NOMO-1 (cell line): ENCODE data around the gene TPP2.

Experiments
- DNase-seq, 2 experiments: peaks; one replicate each; lab custom pipeline; 2025; ENCODE audit not compliant: unreplicated experiment in 2 of 2; lab: John Stamatoyannopoulos, UW

The TPP2 gene

DNA sequence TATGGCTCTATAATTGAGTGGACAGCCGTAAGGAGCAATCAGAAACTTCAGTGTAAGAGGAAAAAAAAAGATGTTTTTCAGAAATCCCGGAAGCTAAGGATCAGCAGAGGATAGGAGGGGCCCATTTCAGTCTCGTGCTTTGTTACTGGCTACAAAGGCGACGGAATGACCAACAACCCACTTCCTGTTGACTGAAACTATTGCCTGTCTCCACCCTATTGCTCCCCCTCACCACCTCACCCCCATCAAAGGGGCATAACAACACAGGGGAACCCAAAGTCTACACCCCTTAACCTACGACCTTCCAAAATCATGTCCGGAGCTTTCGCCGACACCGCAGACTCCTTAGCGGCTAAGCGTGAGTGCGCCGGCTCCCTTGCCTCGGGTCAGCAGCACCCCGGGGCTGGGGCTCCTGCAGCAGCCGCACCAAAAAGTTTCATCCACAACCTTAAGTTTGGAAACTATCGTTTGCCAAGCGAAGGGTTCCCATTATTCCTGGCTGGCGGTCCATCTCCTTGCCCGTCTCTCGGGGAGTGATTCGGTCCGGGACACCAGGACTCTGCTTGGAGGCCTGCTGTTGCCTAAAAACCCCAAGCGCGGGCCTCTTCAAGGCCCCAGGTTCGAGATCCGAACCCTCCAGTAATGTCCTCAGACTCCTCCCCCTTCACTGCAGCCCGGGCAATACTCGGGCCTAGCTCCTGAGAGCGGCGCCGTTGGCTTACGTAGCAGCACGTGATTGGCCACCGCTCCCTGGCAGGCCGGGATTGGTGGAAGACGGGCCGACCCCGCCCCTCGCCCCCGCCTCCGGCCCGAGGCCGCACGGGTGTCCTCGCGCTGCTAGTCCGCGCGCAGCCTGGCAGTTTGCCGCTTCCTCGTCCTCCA lies at the start of gene TPP2:
Gene TPP2 (plus strand): TSS at position 840 of the 882 bp plus-strand sequence. CDS start 53 bp downstream, outside the sequence.
- peak; percentile 95 for DNase-seq

DNA sequence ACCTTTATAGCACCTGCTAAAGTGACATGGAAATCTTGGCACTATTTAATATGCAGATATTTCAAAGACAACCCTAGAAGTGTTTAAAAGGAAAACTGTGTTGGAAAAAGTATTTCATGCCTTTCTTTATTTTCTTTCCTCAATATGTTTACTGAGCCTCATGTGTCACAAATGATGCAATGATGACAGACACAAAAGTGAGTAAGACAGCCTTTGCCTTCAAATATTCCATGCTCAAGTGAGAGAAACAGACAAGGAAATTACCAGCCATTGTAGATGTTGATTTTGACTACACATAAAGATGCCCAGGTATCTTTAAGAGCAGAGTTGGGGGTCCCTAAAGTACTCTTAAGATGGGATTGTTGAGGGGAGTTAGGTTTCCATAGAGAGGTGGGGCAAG lies 48.0 kb upstream of the TPP2 start:
- no peak for DNase-seq

DNA sequence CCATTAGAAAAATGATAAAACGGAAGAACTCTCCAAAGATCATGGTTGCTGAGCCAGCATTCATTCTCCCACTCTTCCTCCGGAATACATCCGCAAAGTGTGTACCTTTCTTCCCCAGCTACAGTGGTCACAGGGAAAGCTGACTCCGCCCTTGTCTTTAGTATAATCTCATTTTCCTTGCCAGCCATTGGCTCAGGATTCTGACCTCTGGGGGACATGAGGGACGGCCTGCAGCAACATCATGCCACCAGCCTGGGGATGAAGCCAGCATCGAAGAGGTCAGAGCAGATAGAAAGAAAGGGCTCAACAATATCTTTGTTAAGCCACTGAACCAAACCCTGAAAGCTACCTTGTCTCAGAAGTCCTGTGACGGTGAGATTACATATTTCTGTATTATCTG lies 46.3 kb upstream of the TPP2 start:
- DNase-seq, result no peak

DNA sequence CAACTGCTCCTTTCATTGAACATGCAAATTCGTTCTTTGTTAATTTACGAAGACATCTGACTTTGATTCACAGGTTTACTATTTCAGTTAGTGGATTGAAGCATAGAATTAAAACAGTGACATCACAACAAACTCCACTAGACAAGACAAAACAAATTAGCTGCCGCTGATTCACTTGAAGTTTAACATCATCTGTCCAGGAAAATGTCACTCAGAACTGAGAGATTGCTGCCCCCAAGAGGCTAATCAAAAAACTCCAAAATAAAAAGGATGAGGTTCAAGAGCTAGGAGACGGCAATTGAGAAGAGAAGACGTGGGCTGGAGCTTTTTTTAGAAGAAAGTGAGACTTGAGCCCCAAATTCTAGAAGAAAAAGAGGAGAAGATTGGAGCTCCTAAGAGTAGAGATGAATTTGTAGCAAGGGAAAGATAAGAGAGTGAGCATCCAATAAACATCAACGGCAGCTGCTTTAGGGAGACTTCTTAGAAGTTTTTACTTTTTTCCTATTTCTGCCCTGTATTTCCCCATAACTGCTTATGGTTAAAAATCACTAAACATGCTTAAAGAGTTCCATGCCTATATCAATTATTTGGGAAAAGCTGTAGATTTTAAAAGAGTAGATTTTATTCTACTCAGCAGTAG lies 40.8 kb upstream of the TPP2 start:
- DNase-seq, result peak; percentile 13 to 27

DNA sequence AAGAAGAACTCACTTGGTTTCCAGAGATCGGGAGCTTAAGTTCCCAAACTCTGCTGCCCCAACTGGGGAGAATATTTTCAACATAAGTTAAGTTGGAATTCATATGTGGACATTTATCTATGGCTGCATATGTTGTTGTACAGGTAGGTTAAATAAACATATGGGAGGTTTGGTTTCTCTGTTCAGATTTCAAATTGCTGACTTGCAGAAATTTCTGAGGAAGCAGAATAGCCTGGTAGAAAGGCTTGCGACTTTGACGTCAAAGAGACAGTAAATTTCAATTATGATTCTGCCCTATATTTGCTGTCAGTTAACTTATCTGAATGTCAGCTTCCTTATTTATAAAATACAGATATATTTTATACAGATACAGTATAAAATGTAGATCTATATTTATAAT lies 40.0 kb upstream of the TPP2 start:
- no peak for DNase-seq

DNA sequence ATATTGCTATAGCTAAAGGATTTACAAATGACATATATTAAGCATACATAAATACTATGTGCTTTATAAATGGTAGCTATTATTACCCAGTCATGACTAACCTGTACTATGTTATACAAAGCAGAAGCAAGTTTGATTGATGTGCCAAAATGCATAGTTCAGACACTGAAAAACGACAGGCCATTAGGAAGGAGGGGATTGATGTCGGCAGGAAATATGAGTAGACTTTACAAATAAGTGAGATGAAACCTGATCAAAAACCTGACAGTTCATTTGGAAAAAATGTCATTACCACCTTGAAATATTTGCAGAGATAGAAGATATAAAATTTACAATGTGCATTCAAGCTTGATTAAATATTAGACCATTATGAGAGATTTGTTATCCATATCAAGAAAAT lies 38.8 kb upstream of the TPP2 start:
- no peak for DNase-seq

DNA sequence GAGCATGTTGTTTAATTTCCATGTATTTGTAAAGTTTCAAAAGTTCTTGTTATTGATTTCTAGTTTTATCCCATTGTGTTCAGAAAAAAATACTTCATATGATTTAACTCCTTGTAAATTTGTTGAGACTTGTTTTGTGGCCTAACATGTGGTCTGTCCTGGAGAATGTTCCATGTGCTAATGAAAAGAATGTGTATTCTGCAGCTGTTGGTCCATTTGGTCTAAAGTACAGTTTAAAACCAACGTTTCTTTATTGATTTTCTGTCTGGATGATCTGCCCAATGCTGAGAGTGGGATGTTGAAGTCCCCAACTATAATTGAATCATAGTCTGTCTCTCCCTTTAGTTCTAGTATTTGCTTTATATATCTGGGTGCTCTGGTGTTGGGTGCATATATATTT lies 34.9 kb upstream of the TPP2 start:
- no peak for DNase-seq

DNA sequence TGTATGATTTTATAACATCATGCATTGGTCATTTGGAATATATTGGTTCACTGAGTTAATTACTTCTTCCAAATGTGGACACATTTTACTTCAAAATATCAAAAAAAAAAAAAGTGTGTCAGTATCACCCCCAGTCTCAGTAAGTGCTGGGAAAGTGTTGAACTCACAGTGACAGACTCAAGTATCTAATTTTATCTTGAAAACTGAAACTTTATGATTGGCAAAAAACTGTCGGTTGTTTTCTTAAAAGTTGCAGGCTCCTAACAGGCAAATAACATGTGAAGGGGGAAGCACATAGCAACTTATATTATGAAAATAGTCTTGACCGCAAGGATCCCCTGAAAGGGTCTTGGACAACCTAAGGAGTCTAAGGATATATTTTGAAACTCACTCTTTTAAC lies 33.5 kb upstream of the TPP2 start:
- DNase-seq, result no peak

DNA sequence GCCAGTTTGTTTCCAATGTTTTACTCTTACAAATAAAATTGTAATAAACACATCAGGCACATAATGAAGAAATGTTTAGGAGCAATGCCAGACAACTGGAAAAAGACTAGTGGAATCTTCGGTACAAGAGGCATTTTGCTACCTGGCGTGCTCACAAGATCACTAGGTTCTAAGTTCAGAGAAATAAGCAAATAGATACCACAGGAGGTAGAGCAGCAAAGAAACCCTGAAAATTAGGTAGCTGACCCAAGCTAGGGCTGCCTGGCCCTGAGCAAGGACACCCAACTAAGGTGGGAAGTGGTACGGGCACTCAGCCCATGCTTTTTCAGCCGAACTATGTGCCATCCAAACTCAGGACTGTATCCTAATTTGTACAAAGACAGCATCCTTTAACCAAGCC lies 32.2 kb upstream of the TPP2 start:
- no peak for DNase-seq

DNA sequence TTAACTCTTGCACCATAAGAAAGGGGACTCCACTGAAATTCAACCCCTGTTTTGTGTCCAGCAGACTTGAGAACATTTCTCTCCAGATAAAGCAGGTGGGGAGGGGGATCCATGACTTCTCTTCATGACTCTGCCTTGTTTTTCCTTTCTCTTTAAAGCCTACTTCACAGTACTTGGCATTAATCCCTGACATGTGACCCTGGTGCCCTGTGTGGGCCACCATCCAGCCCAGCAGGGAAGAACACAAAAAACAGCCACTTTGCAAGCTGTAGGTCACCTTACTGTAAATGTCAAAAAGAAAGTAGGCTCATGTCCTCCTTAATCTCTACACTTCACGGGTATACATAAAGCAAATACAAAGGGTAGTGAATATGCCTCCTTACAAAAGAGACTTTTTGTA lies 30.3 kb upstream of the TPP2 start:
- DNase-seq, result no peak

DNA sequence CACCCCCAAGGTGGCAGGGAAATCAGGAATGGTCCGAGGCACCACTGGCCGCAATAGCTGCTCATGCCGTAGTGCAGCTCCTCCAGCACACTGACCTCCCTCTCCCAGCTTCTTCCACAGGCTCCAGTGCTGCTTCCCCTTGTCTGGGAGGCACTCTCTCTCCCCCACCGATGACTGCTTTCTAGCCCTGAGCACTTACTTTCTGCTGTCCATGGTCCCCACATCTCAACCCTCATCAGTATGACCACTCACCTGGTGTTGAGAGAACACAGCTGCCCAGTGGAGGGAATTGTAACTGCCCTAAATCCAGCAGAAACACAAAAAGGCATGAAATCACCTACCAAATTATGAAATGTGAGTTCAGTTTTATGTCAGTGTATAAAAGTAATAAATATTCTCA lies 28.9 kb upstream of the TPP2 start:
- no peak for DNase-seq

DNA sequence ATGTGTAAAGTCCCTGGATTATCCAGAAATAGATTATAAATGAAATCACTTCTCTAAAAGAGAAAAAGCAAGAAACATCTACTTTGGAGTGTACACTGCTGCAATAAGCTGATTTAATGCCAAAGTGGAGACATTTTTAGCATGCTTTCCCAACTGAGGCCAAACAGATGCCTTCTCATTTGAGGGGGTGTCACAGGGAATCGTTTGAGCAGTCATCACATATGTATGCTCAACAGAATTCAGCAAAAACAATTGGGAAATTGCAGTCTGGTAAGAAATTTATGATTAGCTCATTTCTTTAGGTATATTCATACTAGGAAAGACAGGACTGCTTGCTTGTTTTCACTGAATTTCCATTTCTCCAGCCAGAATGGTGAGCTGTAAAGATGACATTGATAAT lies 27.3 kb upstream of the TPP2 start:
- no peak for DNase-seq

DNA sequence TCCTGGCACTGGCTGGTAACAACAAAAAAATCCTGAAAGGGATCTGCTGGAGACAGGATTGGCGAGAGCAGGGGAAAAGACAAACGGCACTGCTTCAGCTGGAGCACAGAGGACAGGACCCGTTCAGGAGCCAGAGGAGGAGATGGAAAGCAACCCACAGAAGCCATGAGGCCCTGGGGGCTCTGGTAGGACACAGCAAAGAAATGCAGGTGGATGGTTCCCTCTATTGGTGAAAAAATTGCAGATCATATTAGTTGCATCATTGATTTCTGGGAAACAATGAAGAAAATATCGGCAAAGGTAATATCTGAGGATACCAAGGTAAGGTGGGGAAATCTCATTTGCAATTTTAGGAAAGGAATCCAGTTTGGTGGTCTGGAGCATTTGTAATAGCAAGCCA lies 25.7 kb upstream of the TPP2 start:
- DNase-seq, result no peak

DNA sequence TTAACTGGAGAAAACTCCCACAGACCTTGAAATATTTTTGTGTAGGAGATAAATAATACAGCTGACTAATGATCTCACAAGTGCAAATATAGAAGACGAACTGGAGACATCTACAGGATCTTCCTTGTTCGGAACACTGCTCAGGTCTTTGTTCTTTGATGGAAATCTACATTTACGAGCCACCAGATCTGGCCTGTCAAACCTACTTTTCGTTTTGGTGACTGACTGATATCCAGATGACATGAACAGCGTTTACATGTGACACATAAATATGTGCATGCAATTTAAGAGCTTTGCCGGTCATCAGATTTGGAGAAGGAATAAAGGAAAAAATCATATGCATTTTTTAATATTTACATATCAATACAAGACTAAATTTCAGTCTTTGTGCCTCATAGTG lies 24.5 kb upstream of the TPP2 start:
- no peak for DNase-seq

DNA sequence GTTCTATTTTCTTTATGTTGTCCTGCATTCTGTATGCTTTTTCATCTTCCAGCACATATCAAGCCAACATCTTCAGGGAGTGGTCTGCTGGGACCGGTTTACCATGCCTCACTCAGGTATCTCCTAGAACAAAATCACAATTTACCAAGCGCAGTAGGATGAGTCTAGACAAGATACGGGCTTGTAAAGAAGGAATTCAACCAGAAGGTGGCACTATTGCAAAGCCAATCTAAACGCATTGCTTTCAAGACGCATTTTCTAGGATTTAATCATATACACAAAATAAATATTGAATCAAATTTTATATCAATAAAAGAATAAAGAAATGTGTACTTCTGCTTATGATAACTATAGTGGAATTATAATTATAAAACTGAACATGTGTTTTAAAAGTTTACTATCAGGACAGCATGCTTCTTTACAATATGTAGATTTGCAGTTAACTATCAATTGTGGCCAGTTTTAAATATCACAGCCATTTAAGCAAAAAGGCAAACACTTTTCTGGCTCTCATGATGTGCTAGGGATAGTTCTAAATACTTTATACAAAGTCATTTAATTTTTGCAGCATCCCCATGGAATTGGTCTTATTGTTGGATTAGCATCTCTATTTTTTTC lies 16.1 kb upstream of the TPP2 start:
- peak; percentile 34 to 57 for DNase-seq

DNA sequence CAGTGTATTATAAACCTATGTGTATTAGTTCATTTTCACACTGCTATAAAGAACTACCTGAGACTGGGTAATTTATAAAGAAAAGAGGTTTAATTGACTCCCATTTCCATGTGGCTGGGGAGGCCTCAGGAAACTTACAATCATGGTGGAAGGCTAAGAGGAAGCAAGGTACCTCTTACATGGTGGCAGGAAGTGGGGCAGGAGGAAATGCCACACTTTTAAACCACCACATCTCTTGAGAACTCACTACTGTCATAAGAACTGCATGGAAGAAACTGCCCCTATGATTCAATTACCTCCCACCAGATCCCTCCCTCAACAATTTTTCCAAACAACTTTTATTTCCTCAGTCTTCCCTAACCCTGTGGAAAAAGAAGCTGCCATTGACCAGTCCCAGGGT lies 14.5 kb upstream of the TPP2 start:
- DNase-seq, result no peak

DNA sequence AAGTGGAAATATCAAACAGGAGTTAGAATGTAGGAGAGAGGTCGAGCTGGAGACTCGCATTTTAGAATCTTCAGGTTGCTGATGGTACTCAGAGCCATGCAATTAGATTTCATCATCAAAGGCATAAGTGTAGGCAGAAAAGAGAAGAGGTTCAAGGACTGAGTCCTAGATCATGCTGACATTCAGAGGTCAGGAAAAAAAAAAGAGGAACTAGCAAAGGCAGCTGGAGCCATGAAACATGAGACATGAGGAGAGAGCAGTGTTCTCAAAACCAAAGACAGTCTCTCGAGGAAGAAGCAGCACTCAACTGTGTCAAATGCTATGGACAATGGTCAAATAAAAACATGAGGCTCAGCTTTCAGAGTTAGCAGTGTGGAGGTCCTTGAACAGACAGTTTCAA lies 12.4 kb upstream of the TPP2 start:
- DNase-seq, result peak; percentile 77 to 96

DNA sequence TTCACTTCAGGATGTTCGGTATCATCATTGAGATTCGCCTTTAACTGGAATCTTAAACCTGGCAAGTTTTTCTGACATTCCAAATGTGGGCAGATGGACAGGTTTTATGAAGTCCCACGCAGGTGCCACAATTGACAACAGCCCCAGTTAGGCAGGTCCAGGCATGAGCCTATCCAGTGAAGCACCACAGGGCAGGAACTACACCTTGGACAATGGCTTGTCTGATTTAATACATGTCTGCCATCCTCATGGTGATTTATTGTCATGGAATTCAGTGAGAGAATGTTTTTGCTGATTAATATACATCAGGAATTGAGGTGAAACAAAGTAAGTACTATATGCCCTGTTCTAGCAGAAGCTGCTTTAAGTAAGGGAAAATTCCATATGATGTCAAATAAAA lies 10.2 kb upstream of the TPP2 start:
- DNase-seq, result no peak

DNA sequence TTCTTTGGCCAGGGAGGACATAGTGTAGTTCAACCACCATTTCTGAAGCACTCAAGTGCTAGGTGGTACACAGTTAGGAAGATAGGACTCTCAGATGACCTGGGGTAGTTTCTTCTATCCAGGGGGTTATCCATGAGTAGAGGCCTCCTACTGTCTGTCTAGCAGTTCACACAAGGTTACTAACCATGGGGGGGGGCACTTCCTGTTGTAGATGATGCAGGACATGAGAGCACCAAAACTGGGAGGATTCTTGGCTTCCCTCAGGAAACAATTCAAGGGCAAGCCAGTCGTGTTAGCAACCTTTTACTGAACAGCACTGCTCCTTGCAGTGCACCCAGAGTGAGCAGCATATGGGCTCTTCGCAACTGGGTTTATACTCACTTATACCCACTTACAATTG lies 8.9 kb upstream of the TPP2 start:
- no peak for DNase-seq

DNA sequence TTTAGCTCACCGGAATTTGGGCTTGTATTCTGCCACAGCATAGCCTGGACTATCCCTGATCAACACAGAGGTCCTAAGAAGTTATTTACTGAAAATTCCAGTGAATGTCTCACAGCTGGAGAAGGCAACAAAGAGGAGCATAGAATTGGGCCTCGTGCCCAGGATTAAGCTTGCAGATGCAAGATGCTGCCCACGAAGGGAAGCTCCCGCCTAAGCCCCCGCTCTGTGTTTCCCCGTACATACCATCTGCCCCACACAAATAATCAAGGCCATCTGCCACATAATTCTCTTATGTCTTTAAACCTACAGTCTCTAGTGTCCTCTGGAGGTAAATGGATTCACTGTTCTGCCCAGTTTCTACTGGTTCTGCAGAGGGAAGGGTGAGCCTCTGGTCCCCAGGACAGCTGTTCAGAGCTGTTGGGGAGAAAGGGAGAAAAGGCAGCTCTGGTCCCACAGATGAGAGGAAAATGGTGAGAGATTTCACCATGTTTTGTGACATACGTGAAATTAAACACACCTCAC lies 7.4 kb upstream of the TPP2 start:
- no peak for DNase-seq

DNA sequence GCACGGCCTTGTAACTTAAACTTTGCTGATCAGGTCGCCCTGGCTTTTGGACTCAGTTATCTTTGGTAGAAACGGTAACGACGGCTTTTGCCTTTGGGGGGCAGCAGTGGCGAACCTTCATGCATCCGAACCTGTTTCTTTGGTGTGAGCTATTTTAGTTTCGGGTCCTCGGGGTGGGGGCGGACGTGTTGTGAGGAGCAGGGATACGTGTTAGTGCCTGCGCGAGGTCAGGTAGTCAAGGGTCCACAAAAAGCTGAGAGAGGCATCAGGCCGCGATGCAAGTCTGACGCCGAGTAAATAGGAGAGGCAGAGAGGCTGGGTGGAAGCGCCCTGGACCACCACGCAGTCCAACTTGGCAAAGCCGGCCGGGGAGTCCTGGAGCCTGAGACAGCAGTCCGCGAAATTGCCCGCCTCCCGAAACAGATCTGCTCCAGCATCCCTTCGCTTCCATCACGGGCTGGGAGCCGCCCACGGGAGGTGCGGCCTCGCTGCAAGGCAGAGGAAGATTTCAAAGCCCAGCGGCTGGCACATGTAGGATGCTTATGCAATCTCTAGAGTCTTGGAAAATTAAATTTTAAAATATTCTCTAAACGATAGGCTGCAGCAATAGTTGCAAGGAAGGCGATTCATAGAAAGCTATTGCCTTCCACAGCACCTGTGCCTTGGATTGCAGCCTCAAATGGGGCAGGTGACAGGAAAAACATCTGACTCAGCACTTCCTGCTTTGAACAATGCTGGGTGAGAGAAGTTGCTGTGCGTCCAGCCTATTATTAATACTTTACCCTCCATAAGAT lies 4.6 kb upstream of the TPP2 start:
- peak; percentile 34 to 48 for DNase-seq
